Effector memory CD8-positive, alpha-beta T cell (primary cell): Measurements from ENCODE around the gene MAB21L3.

ENCODE experiments used
- ATAC-seq: fragments of 150-1000 bp; cut with Tn5 transposase; replicated peaks from 2 replicates; pipeline ENCODE4 v1.10.0; 2021; ENCODE audit warnings: mild to moderate bottlenecking, moderate library complexity
- DNase-seq, 3 experiments: peaks; one replicate each; pipeline ENCODE4 v3.0.0; 2021
- H3K27ac Mint-ChIP-seq, 2 donors: one replicate each; pipeline ENCODE4 v1.8.0; 2022; ENCODE audit warnings: mild to moderate bottlenecking in 2 of 2, mixed read lengths in 2 of 2, moderate library complexity in 2 of 2
- H3K27me3 Mint-ChIP-seq, 2 donors: one replicate each; pipeline ENCODE4 v1.8.0; 2022; ENCODE audit warnings: mixed read lengths in 2 of 2
- H3K36me3 Mint-ChIP-seq: one replicate; pipeline ENCODE4 v1.8.0; 2022; ENCODE audit warnings: mild to moderate bottlenecking, moderate library complexity, mixed read lengths; ENCODE audit not compliant: insufficient read depth
- H3K4me1 Mint-ChIP-seq, 2 donors: one replicate each; pipeline ENCODE4 v1.8.0; 2022; ENCODE audit warnings: low read depth in 2 of 2, mixed read lengths in 2 of 2
- H3K4me3 Mint-ChIP-seq, 2 donors: one replicate each; pipeline ENCODE4 v1.8.0; 2022; ENCODE audit warnings: mild to moderate bottlenecking in 2 of 2, mixed read lengths in 2 of 2, moderate library complexity in 2 of 2
- H3K9me3 Mint-ChIP-seq, 2 donors: one replicate each; pipeline ENCODE4 v1.8.0; 2022; ENCODE audit warnings: mixed read lengths in 2 of 2

MAB21L3 gene

DNA sequence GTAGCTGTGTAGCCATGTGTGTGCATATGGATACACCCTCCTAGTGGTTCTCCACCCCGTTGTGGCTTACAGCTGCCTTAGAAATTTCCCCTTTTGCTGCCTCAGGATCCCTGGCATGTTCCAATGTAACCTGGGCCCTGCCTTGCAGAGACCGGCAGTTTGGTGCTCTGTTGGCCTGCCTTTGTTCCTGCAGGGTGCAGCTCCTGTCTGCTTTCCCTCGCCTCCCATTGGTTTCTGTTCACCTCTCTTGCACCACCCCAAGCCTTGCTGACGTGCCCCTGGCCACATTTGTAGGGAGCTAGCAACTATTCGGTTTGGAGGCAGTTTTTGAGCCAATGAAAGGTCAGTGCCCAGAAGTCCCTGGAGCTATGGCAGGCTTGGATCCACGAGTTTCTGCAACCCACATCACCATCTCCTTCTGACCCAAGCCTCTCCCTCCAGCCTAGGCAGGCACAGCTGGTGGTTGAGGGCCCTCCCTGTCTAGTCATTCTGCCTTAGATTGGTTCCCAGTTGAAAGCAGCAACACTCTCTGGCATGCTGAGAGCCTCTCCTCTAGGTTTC is 54.9 kb downstream of the MAB21L3 start:
- H3K27ac Mint-ChIP-seq: no peak overlapping the region
- DNase-seq: no peak
- peaks cover 9 to 19% of the 10 kb centered on the region in 2 donors for H3K4me1 Mint-ChIP-seq
- no peak for ATAC-seq
- H3K27me3 Mint-ChIP-seq: no peaks in the 10 kb centered on the region
- H3K36me3 Mint-ChIP-seq: peaks cover 2% of the 10 kb centered on the region
- no peak overlapping the region for H3K4me3 Mint-ChIP-seq
- no peaks in the 10 kb centered on the region for H3K9me3 Mint-ChIP-seq

DNA sequence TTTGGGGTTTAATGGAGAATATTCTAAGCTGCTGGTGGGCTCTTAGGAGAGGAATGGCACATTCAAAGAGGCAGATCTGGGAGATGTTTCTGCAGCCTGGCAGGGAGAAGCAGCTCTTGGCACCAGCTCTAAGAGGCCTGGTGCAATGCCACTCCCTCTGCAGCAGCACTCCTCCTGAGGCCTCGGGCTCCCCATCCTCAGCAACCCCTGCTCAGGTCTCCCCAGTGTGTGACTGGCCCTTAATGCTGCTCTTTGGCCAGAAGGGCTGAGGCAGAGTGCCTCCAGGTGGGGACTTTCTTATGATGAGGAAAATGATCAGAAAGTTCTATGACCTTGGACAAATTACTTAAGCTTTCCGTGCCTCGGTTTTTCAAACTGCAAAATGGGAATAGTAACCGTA is 55.5 kb downstream of the MAB21L3 start:
- Mint-ChIP-seq H3K36me3 (peaks cover 2% of the 10 kb centered on the region), H3K27me3 (no peaks in the 10 kb centered on the region), H3K9me3 (no peaks in the 10 kb centered on the region), H3K4me3 (peak overlapping the region in 1 of 2 donors; percentile 90), H3K4me1 (peaks cover 9 to 19% of the 10 kb centered on the region in 2 donors), H3K27ac (no peak overlapping the region)
- DNase-seq (no peak), ATAC-seq (no peak)

DNA sequence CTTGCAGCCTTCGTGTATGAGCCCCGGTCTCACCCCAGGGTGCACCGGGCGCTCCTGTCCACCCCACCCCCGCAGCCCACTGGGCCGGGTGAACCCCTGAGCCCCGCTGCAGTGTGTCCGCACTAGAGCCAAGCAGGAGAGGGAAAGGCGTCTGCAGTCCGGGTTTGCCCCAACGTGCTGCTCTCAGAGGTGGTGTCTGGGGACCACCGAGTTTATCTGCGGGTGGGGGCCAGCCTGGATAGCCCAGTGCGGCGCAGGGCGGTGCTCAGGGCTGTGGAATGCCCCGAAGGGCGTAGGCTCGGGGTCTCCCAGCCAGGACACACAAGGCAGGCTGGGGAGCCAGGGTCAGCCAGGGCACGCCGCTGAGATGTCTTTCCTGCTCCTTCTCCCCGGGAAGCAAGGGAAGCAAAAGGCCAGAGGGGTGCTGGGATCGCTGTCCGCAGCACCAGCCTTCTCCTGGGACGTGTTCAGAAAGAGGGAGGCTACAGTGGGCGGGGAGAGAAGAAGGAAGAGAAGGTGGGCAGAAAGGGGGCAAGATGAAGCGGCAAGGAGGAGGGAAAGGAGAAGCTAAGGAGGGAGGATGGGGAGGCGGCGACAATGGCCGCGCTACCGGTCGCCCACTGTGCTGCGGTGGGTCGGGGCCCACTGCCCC is 56.6 kb downstream of the MAB21L3 start:
- peaks cover 9 to 19% of the 10 kb centered on the region in 2 donors for H3K4me1 Mint-ChIP-seq
- peak overlapping the region; percentile 88 to 93 for H3K27ac Mint-ChIP-seq
- DNase-seq: no peak
- no peaks in the 10 kb centered on the region for H3K9me3 Mint-ChIP-seq
- peak; percentile 5 for ATAC-seq
- H3K36me3 Mint-ChIP-seq: peaks cover 2% of the 10 kb centered on the region
- peak overlapping the region; percentile 88 to 90 for H3K4me3 Mint-ChIP-seq
- no peaks in the 10 kb centered on the region for H3K27me3 Mint-ChIP-seq

DNA sequence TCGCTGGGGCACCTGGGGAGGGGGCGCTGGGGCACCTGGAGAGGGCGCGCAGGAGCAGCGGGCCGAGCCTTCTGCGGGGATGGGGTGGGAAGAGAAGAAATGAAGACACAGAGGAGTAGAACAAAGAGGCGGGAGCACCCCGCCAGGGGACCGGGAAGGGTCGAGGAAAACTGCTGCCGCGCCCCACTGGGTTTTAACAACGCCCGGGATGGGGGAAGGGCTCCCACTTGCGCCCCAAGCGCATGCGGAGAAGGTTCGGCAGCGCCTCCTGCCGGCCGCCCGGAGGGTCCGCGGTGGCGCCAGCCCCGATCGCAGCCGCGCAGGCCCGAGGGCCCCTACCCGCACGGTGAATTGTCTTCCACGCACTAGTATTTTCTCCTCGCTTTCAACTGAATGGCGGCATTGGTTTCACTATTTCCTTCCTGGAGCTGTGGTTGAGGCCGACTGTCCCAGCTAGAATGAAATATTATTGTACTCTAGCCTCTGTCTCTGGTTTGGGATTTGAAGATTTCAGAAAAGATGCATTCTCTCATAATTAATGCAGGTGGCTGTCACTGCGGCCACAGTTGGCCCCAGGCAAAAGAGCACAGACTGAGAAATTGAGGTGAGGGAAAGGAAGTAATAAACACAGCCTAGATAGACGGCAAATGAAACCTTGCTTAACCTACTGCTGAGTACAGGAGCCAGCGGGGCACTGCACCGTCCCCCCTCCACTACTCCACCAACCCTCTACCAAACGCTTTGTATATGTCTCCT is 57.3 kb downstream of the MAB21L3 start:
- peak overlapping the region; percentile 88 to 93 for H3K27ac Mint-ChIP-seq
- no peaks in the 10 kb centered on the region for H3K9me3 Mint-ChIP-seq
- DNase-seq (peak; percentile 83 to 85 (median 85)), ATAC-seq (peak; percentile 97)
- H3K4me3 Mint-ChIP-seq: peak overlapping the region; percentile 88 to 90
- H3K36me3 Mint-ChIP-seq: peaks cover 2% of the 10 kb centered on the region
- no peaks in the 10 kb centered on the region for H3K27me3 Mint-ChIP-seq
- peaks cover 9 to 19% of the 10 kb centered on the region in 2 donors for H3K4me1 Mint-ChIP-seq

DNA sequence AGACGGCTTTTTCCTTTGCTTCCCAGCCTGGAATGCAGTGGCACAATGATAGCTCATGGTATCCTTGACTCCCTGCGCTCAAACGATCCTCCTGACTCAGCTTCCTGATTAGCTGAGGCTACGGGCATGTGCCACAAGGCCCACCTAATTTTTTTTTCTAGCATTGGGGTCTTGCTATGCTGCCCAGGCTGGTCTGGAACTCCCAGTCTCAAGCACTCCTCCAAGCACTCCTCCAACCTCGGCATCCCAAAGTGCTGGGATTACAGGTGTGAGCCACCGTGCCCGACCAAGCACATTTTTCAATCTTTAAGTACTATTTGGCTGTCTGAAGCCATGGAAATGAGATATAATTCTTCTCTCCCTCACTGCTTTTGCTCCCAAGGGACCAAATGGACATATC is 58.7 kb downstream of the MAB21L3 start:
- H3K9me3 Mint-ChIP-seq: no peaks in the 10 kb centered on the region
- peaks cover 2% of the 10 kb centered on the region for H3K36me3 Mint-ChIP-seq
- peaks cover 9 to 19% of the 10 kb centered on the region in 2 donors for H3K4me1 Mint-ChIP-seq
- no peak for ATAC-seq
- H3K27ac Mint-ChIP-seq: no peak overlapping the region
- H3K27me3 Mint-ChIP-seq: no peaks in the 10 kb centered on the region
- H3K4me3 Mint-ChIP-seq: peak overlapping the region in 1 of 2 donors; percentile 17
- no peak for DNase-seq

DNA sequence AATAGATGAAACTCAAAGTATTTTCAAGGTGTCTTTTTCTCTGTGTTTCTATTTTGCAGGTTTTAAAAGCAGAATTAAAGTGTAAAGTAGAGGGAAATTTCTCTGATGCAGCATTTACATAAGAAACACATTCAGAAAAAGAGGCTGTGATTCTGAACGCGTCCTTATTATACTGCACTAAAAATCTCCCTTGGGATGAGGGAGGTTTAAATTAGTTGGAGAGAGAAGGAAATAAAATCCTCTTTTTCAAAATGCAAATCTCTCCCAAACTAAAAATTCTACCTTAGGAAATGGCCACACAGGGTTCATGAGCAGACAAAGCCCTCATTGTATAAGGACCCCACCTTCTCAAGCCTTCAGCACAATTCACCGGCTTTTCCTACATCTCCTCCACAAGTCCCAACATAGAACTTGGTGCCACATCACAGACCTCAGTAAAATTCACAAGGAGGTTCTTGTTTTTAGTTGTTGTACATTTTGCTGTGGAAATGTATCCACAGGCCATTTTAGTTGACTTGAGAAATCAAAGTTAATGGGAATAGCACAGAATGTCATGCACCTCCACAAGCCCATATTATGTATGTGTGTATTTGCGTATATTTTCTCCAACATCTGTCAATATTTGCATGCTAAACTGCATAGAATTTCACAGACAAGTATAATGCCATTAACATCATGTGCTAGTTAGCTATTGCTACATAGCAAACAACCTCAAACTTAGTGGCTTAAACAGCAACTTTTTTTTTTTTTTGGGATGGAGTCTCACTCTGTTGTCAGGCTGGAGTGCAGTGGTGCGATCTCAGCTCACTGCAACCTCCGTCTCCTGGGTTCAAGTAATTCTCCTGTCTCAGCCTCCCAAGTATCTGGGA is 59.8 kb downstream of the MAB21L3 start:
- H3K9me3 Mint-ChIP-seq: no peaks in the 10 kb centered on the region
- peaks cover 9 to 19% of the 10 kb centered on the region in 2 donors for H3K4me1 Mint-ChIP-seq
- DNase-seq: no peak
- no peak overlapping the region for H3K27ac Mint-ChIP-seq
- H3K36me3 Mint-ChIP-seq: peaks cover 2% of the 10 kb centered on the region
- no peaks in the 10 kb centered on the region for H3K27me3 Mint-ChIP-seq
- no peak overlapping the region for H3K4me3 Mint-ChIP-seq
- no peak for ATAC-seq

DNA sequence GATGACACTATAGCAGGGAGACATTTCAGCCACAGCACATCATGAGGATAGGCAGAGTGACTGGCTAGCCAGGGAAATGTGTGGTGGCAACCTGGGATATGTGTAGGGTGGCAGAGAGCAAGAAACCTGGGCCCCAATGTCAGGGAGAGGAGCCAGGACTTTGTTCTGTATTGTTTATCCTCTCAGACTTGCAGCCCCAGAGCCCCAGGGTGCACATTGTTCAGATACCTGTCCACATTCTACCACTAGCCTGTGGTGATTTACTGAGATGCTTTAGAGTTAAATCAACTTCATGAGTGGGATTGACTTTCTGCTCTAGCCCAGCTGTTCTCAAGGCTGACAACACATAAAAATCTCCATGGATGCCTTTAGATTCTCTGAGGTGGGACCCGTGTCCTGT is 61.5 kb downstream of the MAB21L3 start:
- H3K4me3 Mint-ChIP-seq: no peak overlapping the region
- H3K9me3 Mint-ChIP-seq: no peaks in the 10 kb centered on the region
- DNase-seq (no peak), ATAC-seq (no peak)
- no peak overlapping the region for H3K27ac Mint-ChIP-seq
- peaks cover 4 to 14% of the 10 kb centered on the region in 2 donors for H3K4me1 Mint-ChIP-seq
- no peaks in the 10 kb centered on the region for H3K36me3 Mint-ChIP-seq
- no peaks in the 10 kb centered on the region for H3K27me3 Mint-ChIP-seq

DNA sequence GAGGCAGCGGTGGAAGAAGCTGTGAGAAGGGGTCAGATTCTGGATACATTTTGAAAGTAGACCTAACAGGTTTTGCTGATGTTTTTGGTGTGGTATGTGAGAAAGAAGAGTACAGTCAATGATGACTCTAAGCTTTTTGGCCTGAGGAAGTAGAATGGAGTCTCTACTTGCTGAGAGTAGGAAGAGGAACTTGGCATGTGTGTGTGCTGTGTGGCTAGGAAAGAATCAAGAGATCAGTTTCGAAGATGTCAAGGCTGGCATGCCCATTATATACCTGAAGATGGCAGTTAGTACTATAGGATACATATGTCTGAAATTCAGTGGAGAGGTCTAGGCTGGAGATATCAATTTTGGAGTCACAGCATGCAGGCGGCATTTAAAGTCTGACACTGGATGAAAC is 64.4 kb downstream of the MAB21L3 start:
- no peak overlapping the region for H3K4me3 Mint-ChIP-seq
- DNase-seq (no peak), ATAC-seq (no peak)
- no peaks in the 10 kb centered on the region for H3K36me3 Mint-ChIP-seq
- H3K9me3 Mint-ChIP-seq: no peaks in the 10 kb centered on the region
- peaks cover 0 to 5% of the 10 kb centered on the region in 2 donors for H3K27me3 Mint-ChIP-seq
- H3K4me1 Mint-ChIP-seq: no peaks in the 10 kb centered on the region
- H3K27ac Mint-ChIP-seq: no peak overlapping the region

DNA sequence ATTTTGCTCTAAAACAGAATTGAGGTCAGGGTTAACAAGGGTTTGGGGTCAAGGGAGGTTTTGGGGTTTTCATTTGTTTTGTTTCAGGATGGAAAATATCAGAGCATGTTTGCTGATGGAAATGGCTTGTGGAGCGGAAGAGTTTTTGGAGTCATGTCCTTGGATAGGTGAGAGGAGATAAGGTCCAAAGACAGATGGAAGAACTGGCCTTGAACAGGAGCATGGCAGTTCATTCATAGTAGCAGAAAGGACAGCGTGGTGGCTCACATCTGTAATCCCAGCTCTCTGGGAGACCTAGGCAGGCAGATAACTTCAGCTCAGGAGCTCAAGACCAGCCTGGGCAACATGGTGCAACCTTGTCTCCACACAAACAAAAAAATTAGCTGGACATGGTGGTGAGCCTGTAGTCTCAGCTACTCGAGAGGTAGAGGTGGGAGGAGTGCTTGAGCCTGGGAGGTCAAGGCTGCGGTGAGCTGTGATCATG is 65.1 kb downstream of the MAB21L3 start:
- no peaks in the 10 kb centered on the region for H3K36me3 Mint-ChIP-seq
- no peak for DNase-seq
- H3K4me1 Mint-ChIP-seq: no peaks in the 10 kb centered on the region
- no peak for ATAC-seq
- no peak overlapping the region for H3K4me3 Mint-ChIP-seq
- no peaks in the 10 kb centered on the region for H3K9me3 Mint-ChIP-seq
- H3K27me3 Mint-ChIP-seq: peaks cover 2 to 5% of the 10 kb centered on the region in 2 donors
- no peak overlapping the region for H3K27ac Mint-ChIP-seq

DNA sequence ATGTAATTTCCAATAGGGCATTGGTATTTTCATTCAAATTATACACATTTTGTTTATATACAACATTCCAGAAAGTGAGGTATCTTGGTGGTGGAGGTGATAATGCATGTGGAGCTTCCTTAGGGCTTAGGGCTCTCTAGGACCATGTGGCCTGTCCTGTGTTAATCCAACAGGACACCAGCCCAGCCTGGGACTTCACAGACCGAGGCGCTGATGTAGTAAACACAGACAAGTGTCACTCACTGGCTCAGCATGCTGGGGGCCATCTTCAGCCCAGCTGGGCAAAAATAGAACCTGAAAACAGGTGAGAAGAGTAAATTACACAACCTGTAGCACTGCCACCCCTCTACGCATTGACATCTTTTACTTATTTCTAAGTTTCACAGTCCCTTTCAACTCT is 66.7 kb downstream of the MAB21L3 start:
- H3K4me3 Mint-ChIP-seq: no peak overlapping the region
- ATAC-seq: no peak
- no peak overlapping the region for H3K27ac Mint-ChIP-seq
- H3K4me1 Mint-ChIP-seq: no peaks in the 10 kb centered on the region
- no peak for DNase-seq
- H3K9me3 Mint-ChIP-seq: no peaks in the 10 kb centered on the region
- H3K36me3 Mint-ChIP-seq: no peaks in the 10 kb centered on the region
- peaks cover 11 to 16% of the 10 kb centered on the region in 2 donors for H3K27me3 Mint-ChIP-seq

DNA sequence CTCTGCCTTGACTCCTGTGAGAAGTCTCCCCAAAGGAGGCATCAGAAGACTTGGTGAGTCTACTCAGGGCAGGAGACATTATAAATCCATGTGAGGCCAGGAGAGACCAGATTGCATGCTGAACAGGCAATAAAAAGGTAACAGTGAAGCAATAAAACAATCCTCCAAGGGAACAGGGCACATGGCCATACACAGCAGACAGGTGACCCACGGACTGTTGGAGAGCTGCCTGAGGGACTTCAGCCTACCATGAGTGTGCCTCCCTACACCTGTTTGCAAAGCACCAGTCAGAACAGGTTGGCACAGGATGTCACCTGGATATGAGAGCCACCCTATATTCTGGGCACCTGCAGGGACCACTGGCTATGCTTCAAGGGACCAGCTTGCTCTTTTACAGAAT is 67.6 kb downstream of the MAB21L3 start:
- Mint-ChIP-seq H3K36me3 (no peaks in the 10 kb centered on the region), H3K27ac (no peak overlapping the region), H3K27me3 (peaks cover 18 to 25% of the 10 kb centered on the region in 2 donors), H3K4me1 (no peaks in the 10 kb centered on the region), H3K9me3 (no peaks in the 10 kb centered on the region), H3K4me3 (no peak overlapping the region)
- ATAC-seq (no peak), DNase-seq (no peak)

DNA sequence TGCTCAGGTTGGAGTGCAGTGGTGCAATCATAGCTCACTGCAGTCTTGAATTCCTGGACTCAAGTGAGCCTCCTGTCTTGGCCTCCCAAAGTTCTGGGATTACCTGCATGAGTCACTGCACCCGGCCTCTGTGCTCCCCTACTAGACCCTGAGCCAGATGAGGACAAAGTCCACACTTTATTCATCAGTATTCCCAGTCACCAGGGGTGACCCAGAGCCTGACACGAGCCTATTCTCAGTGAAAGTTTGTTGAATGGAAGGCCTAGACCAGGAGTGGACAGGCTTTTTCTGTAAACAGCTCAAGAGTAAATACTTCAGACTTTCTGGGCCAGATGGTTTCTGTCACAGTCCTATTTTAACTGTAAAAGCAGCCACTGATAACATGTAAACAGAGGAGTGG is 68.2 kb downstream of the MAB21L3 start:
- ATAC-seq: no peak
- no peak overlapping the region for H3K4me3 Mint-ChIP-seq
- H3K27ac Mint-ChIP-seq: no peak overlapping the region
- H3K36me3 Mint-ChIP-seq: no peaks in the 10 kb centered on the region
- H3K4me1 Mint-ChIP-seq: no peaks in the 10 kb centered on the region
- H3K27me3 Mint-ChIP-seq: peaks cover 20 to 28% of the 10 kb centered on the region in 2 donors
- DNase-seq: no peak
- H3K9me3 Mint-ChIP-seq: no peaks in the 10 kb centered on the region

DNA sequence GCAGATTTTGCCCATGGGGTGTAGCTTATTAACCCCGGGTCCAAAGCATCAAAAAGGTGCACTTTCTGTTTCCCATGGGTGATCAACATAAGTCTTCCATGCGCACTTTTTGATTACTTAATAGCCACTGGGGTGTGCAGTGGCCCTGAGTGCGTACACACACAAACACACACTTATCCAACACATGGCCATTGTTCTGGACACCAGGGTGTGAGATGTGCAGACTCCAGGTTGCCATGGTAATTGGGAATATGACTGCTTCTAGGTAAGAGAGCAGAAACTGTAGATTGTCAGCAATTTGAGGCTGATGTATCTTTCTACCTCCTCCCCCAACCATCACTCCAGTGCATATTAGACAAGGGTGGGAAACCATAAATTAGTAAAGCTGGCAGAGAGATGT is 68.8 kb downstream of the MAB21L3 start:
- no peak overlapping the region for H3K27ac Mint-ChIP-seq
- ATAC-seq: no peak
- no peak for DNase-seq
- H3K9me3 Mint-ChIP-seq: no peaks in the 10 kb centered on the region
- H3K4me3 Mint-ChIP-seq: no peak overlapping the region
- no peaks in the 10 kb centered on the region for H3K4me1 Mint-ChIP-seq
- H3K27me3 Mint-ChIP-seq: peaks cover 20 to 28% of the 10 kb centered on the region in 2 donors
- no peaks in the 10 kb centered on the region for H3K36me3 Mint-ChIP-seq
